Testis (tissue), 2 donors: ENCODE results near the gene MGLL.

ENCODE experiments used
- POLR2A ChIP-seq: fragments of 450-650 bp; IDR thresholded peaks from one replicate; pipeline ENCODE4 v1.6.1; 2017; ENCODE audit warnings: antibody characterized with exemption, mild to moderate bottlenecking, moderate library complexity
- TF ChIP-seq, protein P1 (sequence below), 3 experiments: fragments of 450-650 bp in 2 of 3; fragments of 200-600 bp in 1 of 3; sonication (generic) in 1 of 3; IDR thresholded peaks; one replicate each; pipeline ENCODE4 v1.5.1; 2016 to 2019; ENCODE audit warnings: antibody characterized with exemption in 3 of 3, mild to moderate bottlenecking in 2 of 3, moderate library complexity in 1 of 3

DNA sequence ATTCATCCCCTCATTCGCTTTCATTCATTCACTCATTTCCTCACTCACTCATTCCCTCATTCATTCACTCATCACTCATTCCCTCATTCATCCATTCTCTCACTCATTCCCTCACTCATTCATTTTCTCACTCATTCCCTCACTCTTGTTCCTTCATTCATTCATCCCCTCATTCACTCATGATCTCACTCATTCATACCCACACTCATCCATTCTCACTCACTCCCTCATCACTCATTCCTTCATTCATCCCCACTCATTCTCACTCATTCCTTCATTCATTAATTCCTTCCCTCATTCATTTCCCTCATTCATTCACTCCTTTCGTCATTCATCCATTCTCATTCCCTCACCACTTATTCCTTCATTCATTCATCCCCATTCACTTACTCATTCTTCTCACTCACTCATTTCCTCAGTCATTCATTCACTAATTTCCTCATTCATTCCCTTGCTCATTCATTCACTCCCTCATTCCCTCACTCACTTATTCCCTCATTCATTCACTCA lies 135.0 kb downstream of the MGLL start:
- TF ChIP-seq, protein P1, sequence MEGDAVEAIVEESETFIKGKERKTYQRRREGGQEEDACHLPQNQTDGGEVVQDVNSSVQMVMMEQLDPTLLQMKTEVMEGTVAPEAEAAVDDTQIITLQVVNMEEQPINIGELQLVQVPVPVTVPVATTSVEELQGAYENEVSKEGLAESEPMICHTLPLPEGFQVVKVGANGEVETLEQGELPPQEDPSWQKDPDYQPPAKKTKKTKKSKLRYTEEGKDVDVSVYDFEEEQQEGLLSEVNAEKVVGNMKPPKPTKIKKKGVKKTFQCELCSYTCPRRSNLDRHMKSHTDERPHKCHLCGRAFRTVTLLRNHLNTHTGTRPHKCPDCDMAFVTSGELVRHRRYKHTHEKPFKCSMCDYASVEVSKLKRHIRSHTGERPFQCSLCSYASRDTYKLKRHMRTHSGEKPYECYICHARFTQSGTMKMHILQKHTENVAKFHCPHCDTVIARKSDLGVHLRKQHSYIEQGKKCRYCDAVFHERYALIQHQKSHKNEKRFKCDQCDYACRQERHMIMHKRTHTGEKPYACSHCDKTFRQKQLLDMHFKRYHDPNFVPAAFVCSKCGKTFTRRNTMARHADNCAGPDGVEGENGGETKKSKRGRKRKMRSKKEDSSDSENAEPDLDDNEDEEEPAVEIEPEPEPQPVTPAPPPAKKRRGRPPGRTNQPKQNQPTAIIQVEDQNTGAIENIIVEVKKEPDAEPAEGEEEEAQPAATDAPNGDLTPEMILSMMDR (IDR thresholded peaks at IDR 0.05): no peak
- no peak for TF ChIP-seq POLR2A
